Measurements from ENCODE around the gene TRAP1. TPM values are rescaled to one million over a fixed set of nuclear protein-coding genes. Genes with fewer than 3 reads are reported as not detected.
A peak's percentile ranks its signal among the peaks of the same experiment; 100 is the strongest.

TRAP1 gene
- total and polyA plus RNA-seq, 5 donors from 2014 or later = 38.7 to 65.0 (median 48.0) TPM

DNA sequence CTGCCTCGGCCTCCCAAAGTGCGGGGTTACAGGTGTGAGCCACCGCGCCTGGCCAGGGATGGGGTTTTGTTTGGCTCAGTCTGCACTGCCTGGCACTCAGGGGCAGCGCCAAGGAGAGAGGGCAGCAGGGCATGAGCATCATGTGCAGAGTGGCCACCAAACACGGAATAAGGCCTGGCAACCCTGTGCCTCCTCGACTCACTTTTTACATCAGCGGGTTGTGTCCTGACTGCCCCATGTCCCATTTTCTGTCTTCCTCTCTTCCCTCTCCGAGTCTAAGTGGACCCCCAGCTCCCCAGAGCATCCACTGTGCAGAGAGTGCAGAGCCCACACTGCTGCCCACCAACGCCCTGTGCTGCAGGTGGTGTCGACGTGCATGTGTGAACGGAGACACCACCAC lies 18.2 kb upstream of the TRAP1 start:
- H3K27ac ChIP-seq (ENCODE audit: insufficient read depth, low read length, poor library complexity, severe bottlenecking) = no peak overlapping the region
- peak overlapping the region in 2 of 3 donors; percentile 68 to 78 for H3K27ac Mint-ChIP-seq
- no peaks in the 10 kb centered on the region for H3K9me3 ChIP-seq (ENCODE audit: control insufficient read depth in 2 of 2, low read length in 2 of 2)
- DNase-seq (no peak), ATAC-seq (ENCODE audit: low read depth in 2 of 2) (no peak)
- no peaks in the 10 kb centered on the region for H3K4me1 ChIP-seq (ENCODE audit: control insufficient read depth, insufficient read depth, low read length, poor library complexity, severe bottlenecking)
- H3K36me3 ChIP-seq (ENCODE audit: control insufficient read depth, insufficient read depth, low read length) = peaks cover 90% of the 10 kb centered on the region
- H3K9me3 Mint-ChIP-seq = no peaks in the 10 kb centered on the region
- H3K36me3 Mint-ChIP-seq = peaks cover 55% of the 10 kb centered on the region
- H3K4me1 Mint-ChIP-seq = peaks cover 0 to 2% (median 0%) of the 10 kb centered on the region in 4 donors
- no peak overlapping the region for H3K4me3 Mint-ChIP-seq
- no peak overlapping the region for H3K4me3 ChIP-seq (ENCODE audit: low read depth, low read length)
- no peaks in the 10 kb centered on the region for H3K27me3 Mint-ChIP-seq
- no peaks in the 10 kb centered on the region for H3K27me3 ChIP-seq (ENCODE audit: control insufficient read depth, insufficient read depth, low read length)

DNA sequence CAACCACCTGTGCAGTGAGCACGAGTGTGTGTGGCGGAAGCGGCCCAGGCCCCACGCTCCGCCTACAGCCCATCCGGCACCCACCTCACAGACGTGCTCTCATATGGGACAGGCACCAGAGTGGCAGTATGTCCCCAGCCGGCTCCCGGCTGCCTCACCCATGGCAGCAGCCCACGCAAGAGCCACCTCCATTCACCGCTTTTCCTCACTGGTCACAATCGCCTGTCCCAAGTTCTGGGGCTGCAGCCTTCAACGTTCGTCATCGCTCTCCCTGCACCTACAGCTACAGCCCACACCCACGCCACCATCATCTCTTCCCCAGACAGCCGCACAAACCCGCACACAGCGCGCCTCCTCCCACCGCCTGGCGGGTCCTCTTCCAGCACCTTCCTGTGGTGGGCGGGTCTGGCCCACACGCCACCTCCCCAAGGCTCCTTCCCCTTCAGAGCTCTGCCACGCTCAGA lies 17.5 kb upstream of the TRAP1 start:
- no peaks in the 10 kb centered on the region for H3K27me3 Mint-ChIP-seq
- H3K27ac Mint-ChIP-seq = no peak overlapping the region
- H3K4me1 ChIP-seq (ENCODE audit: control insufficient read depth, insufficient read depth, low read length, poor library complexity, severe bottlenecking) = no peaks in the 10 kb centered on the region
- ATAC-seq (ENCODE audit: low read depth in 2 of 2) = no peak
- H3K4me1 Mint-ChIP-seq = peaks cover 0 to 2% (median 0%) of the 10 kb centered on the region in 4 donors
- H3K27ac ChIP-seq (ENCODE audit: insufficient read depth, low read length, poor library complexity, severe bottlenecking) = no peak overlapping the region
- no peaks in the 10 kb centered on the region for H3K27me3 ChIP-seq (ENCODE audit: control insufficient read depth, insufficient read depth, low read length)
- peaks cover 57% of the 10 kb centered on the region for H3K36me3 Mint-ChIP-seq
- H3K9me3 Mint-ChIP-seq = no peaks in the 10 kb centered on the region
- no peak overlapping the region for H3K4me3 ChIP-seq (ENCODE audit: low read depth, low read length)
- peak overlapping the region in 1 of 4 donors; percentile 39 for H3K4me3 Mint-ChIP-seq
- H3K36me3 ChIP-seq (ENCODE audit: control insufficient read depth, insufficient read depth, low read length) = peaks cover 90% of the 10 kb centered on the region
- H3K9me3 ChIP-seq (ENCODE audit: control insufficient read depth in 2 of 2, low read length in 2 of 2) = no peaks in the 10 kb centered on the region
- DNase-seq = no peak

DNA sequence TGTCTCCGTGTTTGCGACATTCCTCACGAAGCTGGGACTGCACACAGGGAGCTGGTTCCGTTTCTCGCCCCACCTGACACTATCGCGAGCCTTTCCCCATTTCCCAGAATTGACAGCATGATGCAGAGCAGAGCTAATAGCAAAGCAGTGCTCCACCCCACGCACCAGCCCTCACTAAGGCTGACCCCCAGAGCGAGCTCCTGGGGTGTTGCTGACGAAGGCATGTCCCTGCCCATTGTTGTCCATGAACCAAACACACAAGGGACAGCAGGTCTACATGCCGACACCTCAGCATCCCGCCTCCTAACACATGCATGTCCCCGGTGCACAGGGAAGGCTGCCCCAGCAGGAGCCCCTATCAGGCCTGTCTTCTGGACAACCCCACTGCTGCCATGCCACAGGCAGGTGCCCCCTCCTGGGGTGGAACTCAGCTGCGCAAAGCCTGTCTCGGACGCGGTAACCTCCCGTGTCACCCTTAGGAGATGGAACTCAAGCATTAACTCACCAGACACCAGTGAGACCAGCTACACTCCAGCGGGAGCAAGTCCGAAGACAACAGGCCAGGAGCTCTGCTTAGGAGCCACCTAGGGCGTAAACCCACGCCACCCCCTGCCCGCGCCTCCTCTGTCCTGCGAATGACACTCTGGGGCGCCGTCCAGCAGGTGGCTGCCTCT lies 16.9 kb upstream of the TRAP1 start:
- DNase-seq (no peak), ATAC-seq (ENCODE audit: low read depth in 2 of 2) (no peak)
- Histone ChIP-seq H3K27me3 (ENCODE audit: control insufficient read depth, insufficient read depth, low read length) (no peaks in the 10 kb centered on the region), H3K27ac (ENCODE audit: insufficient read depth, low read length, poor library complexity, severe bottlenecking) (no peak overlapping the region), H3K4me1 (ENCODE audit: control insufficient read depth, insufficient read depth, low read length, poor library complexity, severe bottlenecking) (no peaks in the 10 kb centered on the region), H3K9me3 (ENCODE audit: control insufficient read depth in 2 of 2, low read length in 2 of 2) (no peaks in the 10 kb centered on the region), H3K36me3 (ENCODE audit: control insufficient read depth, insufficient read depth, low read length) (peaks cover 90% of the 10 kb centered on the region), H3K4me3 (ENCODE audit: low read depth, low read length) (no peak overlapping the region)
- Mint-ChIP-seq H3K27ac (no peak overlapping the region), H3K36me3 (peaks cover 58% of the 10 kb centered on the region), H3K9me3 (no peaks in the 10 kb centered on the region), H3K4me3 (no peak overlapping the region), H3K27me3 (no peaks in the 10 kb centered on the region), H3K4me1 (peaks cover 0 to 2% (median 0%) of the 10 kb centered on the region in 4 donors)

DNA sequence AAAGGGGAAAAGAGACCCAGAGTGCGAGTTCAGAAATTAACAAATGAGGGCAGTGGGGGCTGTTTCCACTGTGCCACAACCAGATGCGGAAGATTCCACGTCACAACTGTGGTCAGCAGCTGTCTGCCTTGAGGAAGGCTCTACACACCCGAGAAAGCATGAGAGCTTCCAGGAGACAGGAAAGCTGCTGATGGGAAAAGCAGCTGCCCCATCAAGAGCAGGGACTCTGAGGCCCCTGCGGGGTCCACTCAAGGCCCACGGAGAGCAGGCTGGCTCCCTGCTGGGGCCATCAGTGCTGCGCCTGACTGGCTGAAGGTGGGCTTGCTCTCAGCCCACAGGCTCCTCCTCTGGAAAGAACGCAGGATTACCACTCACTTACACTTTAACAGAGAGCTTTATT lies 14.8 kb upstream of the TRAP1 start:
- no peaks in the 10 kb centered on the region for H3K27me3 Mint-ChIP-seq
- no peak overlapping the region for H3K4me3 Mint-ChIP-seq
- Histone ChIP-seq H3K4me3 (ENCODE audit: low read depth, low read length) (no peak overlapping the region), H3K27ac (ENCODE audit: insufficient read depth, low read length, poor library complexity, severe bottlenecking) (no peak overlapping the region), H3K27me3 (ENCODE audit: control insufficient read depth, insufficient read depth, low read length) (no peaks in the 10 kb centered on the region), H3K4me1 (ENCODE audit: control insufficient read depth, insufficient read depth, low read length, poor library complexity, severe bottlenecking) (no peaks in the 10 kb centered on the region), H3K36me3 (ENCODE audit: control insufficient read depth, insufficient read depth, low read length) (peaks cover 86% of the 10 kb centered on the region), H3K9me3 (ENCODE audit: control insufficient read depth in 2 of 2, low read length in 2 of 2) (no peaks in the 10 kb centered on the region)
- no peak for DNase-seq
- H3K36me3 Mint-ChIP-seq = peaks cover 55% of the 10 kb centered on the region
- no peak for ATAC-seq (ENCODE audit: low read depth in 2 of 2)
- no peaks in the 10 kb centered on the region for H3K9me3 Mint-ChIP-seq
- H3K27ac Mint-ChIP-seq = no peak overlapping the region
- peaks cover 0 to 2% (median 0%) of the 10 kb centered on the region in 4 donors for H3K4me1 Mint-ChIP-seq

DNA sequence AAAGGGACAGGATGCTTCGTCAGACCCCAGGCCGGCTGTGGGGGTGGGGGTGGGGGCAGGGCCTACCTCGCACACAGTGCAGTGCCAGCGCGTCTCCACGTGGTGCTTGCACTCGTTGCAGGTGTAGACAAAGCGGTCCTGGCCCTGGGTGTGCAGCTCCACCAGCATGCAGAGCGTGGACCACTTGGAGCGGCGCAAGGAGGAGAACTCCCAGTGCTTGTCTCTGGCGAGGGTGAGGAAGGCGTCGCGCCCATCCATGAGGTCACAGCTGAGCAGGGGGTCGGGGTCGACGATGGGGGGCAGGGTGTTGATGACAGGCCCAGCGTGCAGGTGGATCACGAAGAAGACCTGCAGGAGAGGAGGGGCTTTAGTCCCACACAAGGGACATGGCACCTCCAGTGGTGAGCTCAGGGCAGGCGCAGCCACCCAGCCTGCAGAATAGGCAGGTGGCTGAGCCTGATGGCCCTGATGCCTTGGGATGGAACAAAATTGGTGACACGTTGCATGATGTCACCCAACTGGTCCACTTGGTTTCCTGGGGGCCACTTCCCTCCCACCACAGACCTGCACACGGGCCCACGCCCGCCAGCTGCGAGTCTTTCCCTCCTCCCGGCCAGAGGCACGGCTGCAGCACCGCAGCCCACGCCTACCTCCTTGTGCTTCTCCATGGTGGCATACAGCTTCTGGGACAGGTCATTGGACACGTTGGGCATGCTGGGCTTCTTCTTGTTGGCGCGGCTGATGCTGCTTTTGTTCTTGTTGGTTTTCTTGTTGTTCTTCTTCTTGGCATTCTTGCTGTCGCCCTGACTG lies 14.0 kb upstream of the TRAP1 start:
- no peak overlapping the region for H3K4me3 Mint-ChIP-seq
- peaks cover 0 to 4% (median under 1%) of the 10 kb centered on the region in 4 donors for H3K4me1 Mint-ChIP-seq

DNA sequence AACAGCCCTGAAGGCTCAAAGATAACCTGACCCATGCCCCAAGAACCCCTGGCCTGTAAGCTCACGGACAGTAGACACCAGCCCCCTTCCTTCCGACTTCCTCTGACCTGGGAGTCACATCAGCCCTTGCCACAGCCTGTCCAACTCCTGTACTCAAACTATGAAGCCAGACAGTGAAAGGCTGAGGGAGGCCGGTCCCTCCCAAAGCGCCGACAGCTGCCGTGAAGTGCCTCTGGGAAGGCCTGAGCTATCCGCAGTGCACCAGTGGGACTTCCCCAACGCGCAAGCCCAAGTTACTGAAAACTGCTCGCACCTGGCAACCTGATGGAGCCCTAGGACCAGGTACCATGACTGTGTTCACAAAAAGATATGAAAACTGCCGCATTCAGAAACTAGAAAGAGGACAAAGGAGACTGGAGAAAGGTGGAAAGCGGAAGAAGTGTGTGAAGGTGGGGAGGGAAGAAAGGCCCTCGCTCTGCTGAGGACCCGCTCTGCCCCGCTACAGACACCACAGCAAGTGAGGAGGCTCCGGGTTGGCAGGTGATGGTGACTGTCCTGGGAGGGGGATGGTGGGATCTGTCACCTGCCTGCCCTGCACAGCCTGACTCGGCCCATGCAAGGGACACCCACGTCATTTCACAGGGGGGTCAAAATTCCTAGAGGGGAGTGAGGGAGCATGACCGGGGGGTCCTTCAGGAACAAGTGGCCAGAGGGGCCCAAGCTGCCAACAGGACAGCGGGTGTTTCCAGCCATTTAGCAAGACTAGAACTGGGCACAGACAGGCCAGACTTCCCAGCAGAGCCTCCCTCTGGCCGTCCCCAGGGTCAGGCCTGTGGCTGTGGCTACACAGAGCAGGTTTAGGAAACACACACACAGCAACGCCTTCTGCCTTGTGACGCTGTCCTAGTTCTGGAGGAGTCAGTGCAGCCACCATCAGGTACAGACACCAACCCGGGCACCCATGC lies 13.1 kb upstream of the TRAP1 start:
- no peaks in the 10 kb centered on the region for H3K9me3 ChIP-seq (ENCODE audit: control insufficient read depth in 2 of 2, low read length in 2 of 2)
- Mint-ChIP-seq H3K27me3 (no peaks in the 10 kb centered on the region), H3K9me3 (no peaks in the 10 kb centered on the region), H3K36me3 (peaks cover 49% of the 10 kb centered on the region), H3K4me1 (peaks cover 0 to 4% (median under 1%) of the 10 kb centered on the region in 4 donors), H3K27ac (peak overlapping the region in 1 of 3 donors; percentile 38), H3K4me3 (peak overlapping the region in 2 of 4 donors; percentile 39 to 52)
- H3K4me3 ChIP-seq (ENCODE audit: low read depth, low read length) = no peak overlapping the region
- H3K27ac ChIP-seq (ENCODE audit: insufficient read depth, low read length, poor library complexity, severe bottlenecking) = no peak overlapping the region
- H3K36me3 ChIP-seq (ENCODE audit: control insufficient read depth, insufficient read depth, low read length) = peaks cover 71% of the 10 kb centered on the region
- DNase-seq = no peak
- H3K4me1 ChIP-seq (ENCODE audit: control insufficient read depth, insufficient read depth, low read length, poor library complexity, severe bottlenecking) = no peaks in the 10 kb centered on the region
- H3K27me3 ChIP-seq (ENCODE audit: control insufficient read depth, insufficient read depth, low read length) = no peaks in the 10 kb centered on the region
- no peak for ATAC-seq (ENCODE audit: low read depth in 2 of 2)

More for the DNA sequence above, 14.0 kb upstream of the TRAP1 start:
- no peak for DNase-seq
- Mint-ChIP-seq H3K27ac (peak overlapping the region in 2 of 3 donors; percentile 38 to 80), H3K36me3 (peaks cover 55% of the 10 kb centered on the region), H3K9me3 (no peaks in the 10 kb centered on the region), H3K27me3 (no peaks in the 10 kb centered on the region)
- Histone ChIP-seq H3K27me3 (ENCODE audit: control insufficient read depth, insufficient read depth, low read length) (no peaks in the 10 kb centered on the region), H3K4me1 (ENCODE audit: control insufficient read depth, insufficient read depth, low read length, poor library complexity, severe bottlenecking) (no peaks in the 10 kb centered on the region), H3K9me3 (ENCODE audit: control insufficient read depth in 2 of 2, low read length in 2 of 2) (no peaks in the 10 kb centered on the region), H3K36me3 (ENCODE audit: control insufficient read depth, insufficient read depth, low read length) (peaks cover 80% of the 10 kb centered on the region), H3K4me3 (ENCODE audit: low read depth, low read length) (no peak overlapping the region), H3K27ac (ENCODE audit: insufficient read depth, low read length, poor library complexity, severe bottlenecking) (no peak overlapping the region)
- no peak for ATAC-seq (ENCODE audit: low read depth in 2 of 2)
